Activated T-cell treated with anti-CD3 and anti-CD28 coated beads, Interleukin-2, amount 50 U/mL, for 24 hours (primary cell): ENCODE data around the gene MICALL1.
"Not testable (repeated sequence)": the region's sequence is repeated elsewhere in the genome, so short reads cannot be mapped to it uniquely, and the experiment has no call there.

ENCODE experiments used
- DNase-seq: peaks from one replicate; pipeline ENCODE4 v3.0.0-alpha.2; 2020
- H3K27ac Mint-ChIP-seq: 2 replicates; pipeline ENCODE4 v1.8.0; 2020; ENCODE audit warnings: mild to moderate bottlenecking, mixed read lengths
- H3K27me3 Mint-ChIP-seq: 2 replicates; pipeline ENCODE4 v1.8.0; 2020; ENCODE audit warnings: mixed read lengths
- H3K36me3 Mint-ChIP-seq: 2 replicates; pipeline ENCODE4 v1.8.0; 2020; ENCODE audit warnings: low read depth, mixed read lengths
- H3K4me1 Mint-ChIP-seq: 2 replicates; pipeline ENCODE4 v1.8.0; 2020; ENCODE audit warnings: low read depth, mixed read lengths
- H3K4me3 Mint-ChIP-seq: 2 replicates; pipeline ENCODE4 v1.8.0; 2020; ENCODE audit warnings: mild to moderate bottlenecking, moderate library complexity, mixed read lengths
- H3K9me3 Mint-ChIP-seq: 2 replicates; pipeline ENCODE4 v1.8.0; 2020; ENCODE audit warnings: mixed read lengths

MICALL1 gene

GRCh38 chr22:37952629-37953028, 46.5 kb downstream of the MICALL1 start:
- Mint-ChIP-seq H3K4me1 (peaks cover 27% of the 10 kb centered on the region), H3K4me3 (peak overlapping the region; percentile 97), H3K36me3 (peaks cover 25% of the 10 kb centered on the region), H3K27me3 (peaks cover 18% of the 10 kb centered on the region)
- H3K27ac Mint-ChIP-seq, H3K9me3 Mint-ChIP-seq, DNase-seq: not testable (repeated sequence)

GRCh38 chr22:37953062-37953436, 47.0 kb downstream of the MICALL1 start:
- Mint-ChIP-seq H3K27ac (peak overlapping the region; percentile 98), H3K36me3 (peaks cover 29% of the 10 kb centered on the region), H3K4me3 (peak overlapping the region; percentile 97), H3K27me3 (peaks cover 18% of the 10 kb centered on the region), H3K4me1 (peaks cover 28% of the 10 kb centered on the region), H3K9me3 (no peaks in the 10 kb centered on the region)
- DNase-seq: no peak

GRCh38 chr22:37953437-37954179, 47.5 kb downstream of the MICALL1 start, which contains the start of the genes C22orf23 and POLR2F:
Gene C22orf23, minus strand, starts transcription at chr22:37953601. Its CDS starts 452 bp downstream, at chr22:37953149.
Gene POLR2F, plus strand, starts transcription at chr22:37953699. Its CDS starts 89 bp downstream, at chr22:37953788.
- Mint-ChIP-seq H3K27me3 (peaks cover 18% of the 10 kb centered on the region), H3K4me3 (peak within 1 kb of the TSS; percentile 97), H3K36me3 (peaks cover 33% of the 10 kb centered on the region), H3K9me3 (no peaks in the 10 kb centered on the region), H3K4me1 (peaks cover 31% of the 10 kb centered on the region), H3K27ac (peak within 1 kb of the TSS; percentile 98)
- peak; percentile 95 for DNase-seq

- peaks cover 18% of the 10 kb centered on the region for H3K27me3 Mint-ChIP-seq
- no peak for DNase-seq
- peaks cover 32% of the 10 kb centered on the region for H3K4me1 Mint-ChIP-seq
- peak overlapping the region; percentile 97 for H3K4me3 Mint-ChIP-seq
- H3K36me3 Mint-ChIP-seq: peaks cover 44% of the 10 kb centered on the region
- no peaks in the 10 kb centered on the region for H3K9me3 Mint-ChIP-seq
- peak overlapping the region; percentile 98 for H3K27ac Mint-ChIP-seq
These were observed 48.6 kb downstream of the MICALL1 start for GRCh38 chr22:37954686-37955085.

- H3K4me1 Mint-ChIP-seq: peaks cover 32% of the 10 kb centered on the region
- not testable (repeated sequence) for H3K9me3 Mint-ChIP-seq, H3K4me3 Mint-ChIP-seq, DNase-seq, H3K27ac Mint-ChIP-seq
- H3K27me3 Mint-ChIP-seq: peaks cover 18% of the 10 kb centered on the region
- peaks cover 55% of the 10 kb centered on the region for H3K36me3 Mint-ChIP-seq
These were observed 49.8 kb downstream of the MICALL1 start for GRCh38 chr22:37955825-37956397.

- H3K4me1 Mint-ChIP-seq: peaks cover 31% of the 10 kb centered on the region
- H3K27ac Mint-ChIP-seq: peak overlapping the region; percentile 8
- peaks cover 10% of the 10 kb centered on the region for H3K27me3 Mint-ChIP-seq
- H3K4me3 Mint-ChIP-seq: no peak overlapping the region
- DNase-seq: no peak
- peaks cover 68% of the 10 kb centered on the region for H3K36me3 Mint-ChIP-seq
- H3K9me3 Mint-ChIP-seq: no peaks in the 10 kb centered on the region
These were observed 51.1 kb downstream of the MICALL1 start for GRCh38 chr22:37957232-37957631.

- Mint-ChIP-seq H3K27me3 (no peaks in the 10 kb centered on the region), H3K27ac (no peak overlapping the region), H3K9me3 (no peaks in the 10 kb centered on the region), H3K4me1 (peaks cover 21% of the 10 kb centered on the region), H3K4me3 (no peak overlapping the region), H3K36me3 (peaks cover 74% of the 10 kb centered on the region)
- no peak for DNase-seq
These were observed 53.2 kb downstream of the MICALL1 start for GRCh38 chr22:37959231-37959825.

- H3K27ac Mint-ChIP-seq: no peak overlapping the region
- DNase-seq: no peak
These were observed 55.0 kb downstream of the MICALL1 start for GRCh38 chr22:37961062-37961461.

GRCh38 chr22:37965940-37966664, 60.0 kb downstream of the MICALL1 start:
- no peaks in the 10 kb centered on the region for H3K9me3 Mint-ChIP-seq
- no peak overlapping the region for H3K4me3 Mint-ChIP-seq
- peaks cover 77% of the 10 kb centered on the region for H3K36me3 Mint-ChIP-seq
- H3K27ac Mint-ChIP-seq: no peak overlapping the region
- DNase-seq: no peak
- H3K27me3 Mint-ChIP-seq: no peaks in the 10 kb centered on the region
- peaks cover 6% of the 10 kb centered on the region for H3K4me1 Mint-ChIP-seq

More at GRCh38 chr22:37961062-37961461, 55.0 kb downstream of the MICALL1 start:
- H3K36me3 Mint-ChIP-seq: peaks cover 82% of the 10 kb centered on the region
- no peaks in the 10 kb centered on the region for H3K9me3 Mint-ChIP-seq
- no peak overlapping the region for H3K4me3 Mint-ChIP-seq
- H3K27me3 Mint-ChIP-seq: no peaks in the 10 kb centered on the region
- H3K4me1 Mint-ChIP-seq: peaks cover 19% of the 10 kb centered on the region

GRCh38 chr22:37967147-37967546, 61.0 kb downstream of the MICALL1 start:
- H3K4me1 Mint-ChIP-seq: peaks cover 6% of the 10 kb centered on the region
- H3K36me3 Mint-ChIP-seq: peaks cover 72% of the 10 kb centered on the region
- H3K4me3 Mint-ChIP-seq: no peak overlapping the region
- H3K9me3 Mint-ChIP-seq: no peaks in the 10 kb centered on the region
- no peak for DNase-seq
- no peak overlapping the region for H3K27ac Mint-ChIP-seq
- no peaks in the 10 kb centered on the region for H3K27me3 Mint-ChIP-seq

GRCh38 chr22:37967637-37968451, 61.7 kb downstream of the MICALL1 start:
- H3K9me3 Mint-ChIP-seq: no peaks in the 10 kb centered on the region
- DNase-seq: no peak
- H3K27ac Mint-ChIP-seq: no peak overlapping the region
- no peak overlapping the region for H3K4me3 Mint-ChIP-seq
- peaks cover 71% of the 10 kb centered on the region for H3K36me3 Mint-ChIP-seq
- no peaks in the 10 kb centered on the region for H3K27me3 Mint-ChIP-seq
- H3K4me1 Mint-ChIP-seq: peaks cover 6% of the 10 kb centered on the region

- Mint-ChIP-seq H3K4me3 (no peak overlapping the region), H3K4me1 (peaks cover 6% of the 10 kb centered on the region), H3K9me3 (no peaks in the 10 kb centered on the region), H3K27ac (no peak overlapping the region), H3K27me3 (no peaks in the 10 kb centered on the region), H3K36me3 (peaks cover 67% of the 10 kb centered on the region)
- DNase-seq: no peak
These were observed 62.6 kb downstream of the MICALL1 start for GRCh38 chr22:37968452-37969251.

GRCh38 chr22:37970864-37971263, 64.8 kb downstream of the MICALL1 start:
- Mint-ChIP-seq H3K27ac (no peak overlapping the region), H3K9me3 (no peaks in the 10 kb centered on the region), H3K4me1 (peaks cover 3% of the 10 kb centered on the region), H3K4me3 (no peak overlapping the region), H3K36me3 (peaks cover 60% of the 10 kb centered on the region), H3K27me3 (no peaks in the 10 kb centered on the region)
- no peak for DNase-seq
